OCI-LY1 (cell line): ENCODE data around the gene C16orf90.
A peak's percentile ranks its signal among the peaks of the same experiment; 100 is the strongest.

Experiments used
- H2AFZ ChIP-seq: fragments of 200-600 bp; sonication (generic), shearing (Covaris generic); 2 replicates; pipeline ENCODE4 v1.6.0; 2014; ENCODE audit warnings: antibody characterized with exemption, mild to moderate bottlenecking, low read length
- H3F3A ChIP-seq: fragments of 200-600 bp; sonication (generic), shearing (Covaris generic); 2 replicates; pipeline ENCODE4 v1.6.0; 2014; ENCODE audit warnings: mild to moderate bottlenecking, antibody characterized with exemption, low read length, moderate library complexity; ENCODE audit not compliant: insufficient read depth
- H3K27ac ChIP-seq: fragments of 200-600 bp; sonication (generic); 2 replicates; pipeline ENCODE4 v1.5.1; 2014; ENCODE audit warnings: low read length, mixed run types, mild to moderate bottlenecking, low read depth; ENCODE audit not compliant: poor library complexity, severe bottlenecking
- H3K27me3 ChIP-seq: fragments of 200-600 bp; sonication (generic); 2 replicates; pipeline ENCODE4 v1.6.0; 2014; ENCODE audit warnings: antibody characterized with exemption, mild to moderate bottlenecking, low read length, moderate library complexity; ENCODE audit not compliant: insufficient read depth
- H3K36me3 ChIP-seq: fragments of 200-600 bp; sonication (generic); 2 replicates; pipeline ENCODE4 v1.6.1; 2014; ENCODE audit warnings: mild to moderate bottlenecking, antibody characterized with exemption, low read length, moderate library complexity, mixed read lengths; ENCODE audit not compliant: insufficient read depth
- H3K4me1 ChIP-seq: fragments of 200-600 bp; sonication (generic); 2 replicates; pipeline ENCODE4 v1.5.1; 2014; ENCODE audit warnings: mild to moderate bottlenecking, low read length, moderate library complexity; ENCODE audit not compliant: insufficient read depth, severe bottlenecking
- H3K4me2 ChIP-seq: fragments of 200-600 bp; sonication (generic), shearing (Covaris generic); 2 replicates; pipeline ENCODE4 v1.6.1; 2014; ENCODE audit warnings: low read length
- H3K4me3 ChIP-seq: fragments of 200-600 bp; sonication (generic); 2 replicates; pipeline ENCODE4 v1.5.1; 2014; ENCODE audit warnings: low read length, low read depth, mild to moderate bottlenecking, mixed read lengths; ENCODE audit not compliant: poor library complexity, severe bottlenecking
- H3K79me2 ChIP-seq: fragments of 200-600 bp; shearing (Covaris generic); 2 replicates; pipeline ENCODE4 v1.6.1; 2016; ENCODE audit warnings: mixed run types, low read length, mixed read lengths; ENCODE audit not compliant: insufficient read depth
- H3K9ac ChIP-seq: fragments of 200-600 bp; sonication (generic), shearing (Covaris generic); 2 replicates; pipeline ENCODE4 v1.6.1; 2014; ENCODE audit warnings: mild to moderate bottlenecking, low read length, mixed read lengths
- H3K9me2 ChIP-seq: fragments of 200-600 bp; sonication (generic), shearing (Covaris generic); 2 replicates; pipeline ENCODE4 v1.6.1; 2014; ENCODE audit warnings: low read depth, mild to moderate bottlenecking, low read length, mixed read lengths
- H3K9me3 ChIP-seq: fragments of 200-600 bp; shearing (Covaris generic); 2 replicates; pipeline ENCODE4 v1.6.1; 2014; ENCODE audit warnings: low read length, mixed read lengths
- H4K20me1 ChIP-seq: fragments of 200-600 bp; sonication (generic), shearing (Covaris generic); 2 replicates; pipeline ENCODE4 v1.6.0; 2016; ENCODE audit warnings: mild to moderate bottlenecking, low read length; ENCODE audit not compliant: insufficient read depth
- EZH2 ChIP-seq: fragments of 200-600 bp; sonication (generic), shearing (Covaris generic); IDR thresholded peaks from 2 replicates; pipeline ENCODE4 v1.8.0; 2017; ENCODE audit warnings: borderline replicate concordance, mixed run types, mild to moderate bottlenecking, antibody characterized with exemption, low read length, moderate library complexity, mixed read lengths
- TF ChIP-seq, protein P1 (sequence below): fragments of 200-600 bp; sonication (generic), shearing (Covaris generic); IDR thresholded peaks from 2 replicates; pipeline ENCODE4 v1.5.1; 2017; ENCODE audit warnings: mild to moderate bottlenecking, antibody characterized with exemption, low read length, moderate library complexity, mixed read lengths

Gene C16orf90

DNA sequence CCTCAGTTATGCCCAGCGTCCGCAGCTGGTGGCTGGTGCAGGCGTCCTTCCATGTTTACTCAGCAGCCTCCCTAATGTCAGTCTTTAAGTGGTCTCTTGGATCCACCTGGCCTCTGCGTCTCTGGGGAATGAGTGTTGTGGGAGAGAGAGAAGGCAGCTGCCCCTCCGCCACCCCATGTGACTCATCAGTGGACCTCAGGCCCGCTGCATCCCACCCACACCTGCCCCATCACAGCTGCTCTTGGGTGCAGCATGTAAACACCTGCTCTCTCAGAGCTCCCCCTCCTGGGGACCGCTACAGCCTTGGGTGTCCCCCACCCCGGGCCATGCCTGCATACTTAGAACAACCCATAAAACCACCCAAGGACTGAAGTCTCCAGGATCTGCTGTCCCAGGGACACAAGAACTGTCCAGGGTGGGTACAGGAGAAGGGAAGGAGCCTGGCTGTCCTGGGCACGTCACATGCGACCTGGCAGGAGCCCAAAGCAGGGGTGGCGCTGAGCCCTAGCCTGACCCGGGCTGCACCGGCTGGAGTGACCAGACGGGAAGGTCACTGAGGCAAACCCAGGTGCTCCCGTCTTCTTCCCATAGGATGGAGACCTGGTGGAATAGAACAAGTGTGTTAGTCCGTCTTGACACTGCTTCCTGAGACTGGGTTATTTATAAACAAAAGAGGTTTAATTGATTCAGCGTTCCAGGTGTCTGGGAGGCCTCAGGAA is 4.2 kb downstream of the C16orf90 start:
- Histone ChIP-seq H3K4me1 (no peaks in the 10 kb centered on the region), H3K4me3 (no peak overlapping the region), H3K27me3 (peaks cover 4% of the 10 kb centered on the region; the same call in 1 of the 2 replicates), H3K79me2 (no peaks in the 10 kb centered on the region), H3K9me3 (no peaks in the 10 kb centered on the region), H3K9me2 (no peaks in the 10 kb centered on the region), H4K20me1 (no peaks in the 10 kb centered on the region), H3K9ac (no peak overlapping the region), H3K36me3 (peaks cover 20% of the 10 kb centered on the region), H2AFZ (no peak overlapping the region), H3F3A (no peaks in the 10 kb centered on the region), H3K27ac (no peak overlapping the region), H3K4me2 (no peak overlapping the region)
- TF ChIP-seq, protein P1, sequence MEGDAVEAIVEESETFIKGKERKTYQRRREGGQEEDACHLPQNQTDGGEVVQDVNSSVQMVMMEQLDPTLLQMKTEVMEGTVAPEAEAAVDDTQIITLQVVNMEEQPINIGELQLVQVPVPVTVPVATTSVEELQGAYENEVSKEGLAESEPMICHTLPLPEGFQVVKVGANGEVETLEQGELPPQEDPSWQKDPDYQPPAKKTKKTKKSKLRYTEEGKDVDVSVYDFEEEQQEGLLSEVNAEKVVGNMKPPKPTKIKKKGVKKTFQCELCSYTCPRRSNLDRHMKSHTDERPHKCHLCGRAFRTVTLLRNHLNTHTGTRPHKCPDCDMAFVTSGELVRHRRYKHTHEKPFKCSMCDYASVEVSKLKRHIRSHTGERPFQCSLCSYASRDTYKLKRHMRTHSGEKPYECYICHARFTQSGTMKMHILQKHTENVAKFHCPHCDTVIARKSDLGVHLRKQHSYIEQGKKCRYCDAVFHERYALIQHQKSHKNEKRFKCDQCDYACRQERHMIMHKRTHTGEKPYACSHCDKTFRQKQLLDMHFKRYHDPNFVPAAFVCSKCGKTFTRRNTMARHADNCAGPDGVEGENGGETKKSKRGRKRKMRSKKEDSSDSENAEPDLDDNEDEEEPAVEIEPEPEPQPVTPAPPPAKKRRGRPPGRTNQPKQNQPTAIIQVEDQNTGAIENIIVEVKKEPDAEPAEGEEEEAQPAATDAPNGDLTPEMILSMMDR, result peak; percentile 44; the same call in 1 of the 2 replicates
- TF ChIP-seq EZH2, result no peak

DNA sequence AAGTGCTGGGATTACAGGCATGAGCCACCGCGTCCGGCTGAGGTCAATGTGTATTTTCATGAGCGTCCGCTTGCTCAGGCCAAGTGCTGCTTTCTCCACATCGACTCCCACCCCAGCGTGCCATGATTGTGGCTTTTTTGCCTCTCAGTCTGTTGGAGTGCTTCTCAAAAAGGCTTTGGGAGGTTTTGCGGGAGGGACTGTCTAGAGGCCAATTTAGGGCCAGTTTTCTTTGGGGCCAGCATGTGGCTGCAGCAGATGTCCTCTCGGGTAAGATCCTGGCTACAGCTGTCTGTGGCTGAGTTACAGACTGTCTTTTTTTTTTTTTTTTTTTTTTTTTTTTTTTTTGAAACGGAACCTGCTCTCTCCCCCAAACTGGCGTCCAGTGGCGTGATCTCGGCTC is 6.5 kb downstream of the C16orf90 start:
- H3K9ac ChIP-seq, result no peak overlapping the region
- H2AFZ ChIP-seq, result no peak overlapping the region
- no peaks in the 10 kb centered on the region for H4K20me1 ChIP-seq
- H3K27me3 ChIP-seq, result no peaks in the 10 kb centered on the region
- H3K27ac ChIP-seq, result no peak overlapping the region
- H3K9me3 ChIP-seq, result no peaks in the 10 kb centered on the region
- TF ChIP-seq, protein P1, result no peak
- TF ChIP-seq EZH2, result no peak
- no peaks in the 10 kb centered on the region for H3F3A ChIP-seq
- no peaks in the 10 kb centered on the region for H3K79me2 ChIP-seq
- H3K9me2 ChIP-seq, result no peaks in the 10 kb centered on the region
- no peaks in the 10 kb centered on the region for H3K4me1 ChIP-seq
- peaks cover 42% of the 10 kb centered on the region for H3K36me3 ChIP-seq
- H3K4me3 ChIP-seq, result no peak overlapping the region
- H3K4me2 ChIP-seq, result no peak overlapping the region

GRCh38 chr16:3487521-3488410 is 7.5 kb downstream of the C16orf90 start:
- no peak overlapping the region for H3K4me2 ChIP-seq
- H3K27me3 ChIP-seq, result no peaks in the 10 kb centered on the region
- H3K9me2 ChIP-seq, result no peaks in the 10 kb centered on the region
- no peaks in the 10 kb centered on the region for H3K9me3 ChIP-seq
- no peaks in the 10 kb centered on the region for H4K20me1 ChIP-seq
- H3F3A ChIP-seq, result no peaks in the 10 kb centered on the region
- H3K79me2 ChIP-seq, result no peaks in the 10 kb centered on the region
- no peaks in the 10 kb centered on the region for H3K4me1 ChIP-seq
- H2AFZ ChIP-seq, result no peak overlapping the region
- H3K36me3 ChIP-seq, result peaks cover 52% of the 10 kb centered on the region
- no peak overlapping the region for H3K4me3 ChIP-seq
- TF ChIP-seq, protein P1, result no peak
- no peak for TF ChIP-seq EZH2
- H3K27ac ChIP-seq, result no peak overlapping the region
- no peak overlapping the region for H3K9ac ChIP-seq
